GM23338 (cell line): ENCODE data around the gene C1orf50. TPM values are rescaled to one million over a fixed set of nuclear protein-coding genes. Genes with fewer than 3 reads are reported as not detected.

Experiments used
- ATAC-seq: fragments of 200-7000 bp; cut with Tn5 transposase; 3 replicates; pipeline ENCODE4 v1.9.1; 2020
- DNase-seq: peaks from one replicate; pipeline ENCODE4 v3.0.0-alpha.2; 2015; ENCODE audit warnings: low spot score
- H2AFZ ChIP-seq: fragments of 200-600 bp; sonication (generic); 2 replicates; pipeline ENCODE4 v1.8.0; 2016; ENCODE audit warnings: antibody characterized with exemption, mild to moderate bottlenecking, moderate library complexity
- H3F3A ChIP-seq: fragments of 200-600 bp; sonication (generic); replicated peaks from 2 replicates; pipeline ENCODE4 v1.8.0; 2017; ENCODE audit warnings: antibody characterized with exemption, mixed run types, low read depth
- H3K27ac ChIP-seq: fragments of 200-600 bp; sonication (generic); 2 replicates; pipeline ENCODE4 v1.6.1; 2016; ENCODE audit warnings: low read depth
- H3K27me3 ChIP-seq: fragments of 200-600 bp; sonication (generic); 2 replicates; pipeline ENCODE4 v1.8.0; 2016; ENCODE audit warnings: mild to moderate bottlenecking, mixed run types, moderate library complexity; ENCODE audit not compliant: insufficient read depth
- H3K36me3 ChIP-seq: fragments of 200-600 bp; sonication (generic); 2 replicates; pipeline ENCODE4 v1.8.0; 2016; ENCODE audit warnings: mild to moderate bottlenecking; ENCODE audit not compliant: insufficient read depth
- H3K4me1 ChIP-seq: fragments of 200-600 bp; sonication (generic); 2 replicates; pipeline ENCODE4 v1.8.0; 2016; ENCODE audit warnings: mild to moderate bottlenecking, moderate library complexity; ENCODE audit not compliant: insufficient read depth
- H3K4me2 ChIP-seq: fragments of 200-600 bp; sonication (generic); 2 replicates; pipeline ENCODE4 v1.7.1; 2017; ENCODE audit warnings: mixed run types
- H3K4me3 ChIP-seq: fragments of 200-600 bp; sonication (generic); 2 replicates; pipeline ENCODE4 v1.6.1; 2016; ENCODE audit warnings: mixed run types
- H3K79me2 ChIP-seq: fragments of 200-600 bp; sonication (generic); replicated peaks from 2 replicates; pipeline ENCODE4 v1.8.0; 2017; ENCODE audit warnings: mild to moderate bottlenecking; ENCODE audit not compliant: insufficient read depth
- H3K9me2 ChIP-seq: fragments of 200-600 bp; sonication (generic); 2 replicates; pipeline ENCODE4 v1.8.0; 2017; ENCODE audit not compliant: insufficient read depth
- H4K20me1 ChIP-seq: fragments of 200-600 bp; sonication (generic); replicated peaks from 2 replicates; pipeline ENCODE4 v1.8.0; 2017; ENCODE audit warnings: mild to moderate bottlenecking; ENCODE audit not compliant: insufficient read depth
- H3K27ac Mint-ChIP-seq: 2 replicates; pipeline ENCODE4 v1.8.0; 2020; ENCODE audit warnings: inconsistent platforms, mild to moderate bottlenecking, moderate library complexity, mixed read lengths
- H3K27me3 Mint-ChIP-seq: 3 replicates; pipeline ENCODE4 v1.8.0; 2022; ENCODE audit warnings: low read depth, mild to moderate bottlenecking, moderate library complexity, mixed read lengths, inconsistent platforms; ENCODE audit not compliant: insufficient read depth, poor library complexity
- H3K36me3 Mint-ChIP-seq: 3 replicates; pipeline ENCODE4 v1.8.0; 2021; ENCODE audit warnings: low read depth, mild to moderate bottlenecking, inconsistent platforms, moderate library complexity, mixed read lengths
- H3K4me1 Mint-ChIP-seq: 3 replicates; pipeline ENCODE4 v1.8.0; 2020; ENCODE audit warnings: mild to moderate bottlenecking, inconsistent platforms, mixed read lengths
- H3K4me3 Mint-ChIP-seq: 3 replicates; pipeline ENCODE4 v1.8.0; 2021; ENCODE audit warnings: moderate library complexity, mild to moderate bottlenecking, inconsistent platforms, mixed read lengths
- H3K9me3 Mint-ChIP-seq: 3 replicates; pipeline ENCODE4 v1.8.0; 2020; ENCODE audit warnings: moderate library complexity, mild to moderate bottlenecking, inconsistent platforms, mixed read lengths
- CREB1 ChIP-seq: fragments of 250-450 bp; sonication (Bioruptor Pico); IDR thresholded peaks from 2 replicates; pipeline ENCODE4 v1.5.0; 2020; ENCODE audit warnings: low read depth, mild to moderate bottlenecking, moderate library complexity
- CTCF ChIP-seq, 2 experiments: fragments of 200-600 bp in 1 of 2; sonication (generic) in 1 of 2; conservative IDR thresholded peaks; 2 replicates each; pipeline versions ENCODE4 v1.5.1 to v1.6.1; 2016 to 2017; ENCODE audit warnings: antibody characterized with exemption in 2 of 2, low read depth in 2 of 2, mild to moderate bottlenecking in 2 of 2, moderate library complexity in 1 of 2
- ETS1 ChIP-seq: IDR thresholded peaks from 2 replicates; pipeline ENCODE4 v1.6.1; 2016; ENCODE audit warnings: antibody characterized with exemption
- EZH2 ChIP-seq: fragments of 200-600 bp; sonication (generic); IDR thresholded peaks from one replicate; pipeline ENCODE4 v1.8.0; 2017; ENCODE audit warnings: antibody characterized with exemption, mild to moderate bottlenecking, low read depth; ENCODE audit not compliant: unreplicated experiment
- EZH2phosphoT487 ChIP-seq: fragments of 200-600 bp; sonication (generic); IDR thresholded peaks from one replicate; pipeline ENCODE4 v1.8.1; 2018; ENCODE audit warnings: antibody characterized with exemption; ENCODE audit not compliant: unreplicated experiment
- JUNB ChIP-seq: IDR thresholded peaks from one replicate; pipeline ENCODE4 v1.6.1; 2016; ENCODE audit warnings: antibody characterized with exemption; ENCODE audit not compliant: unreplicated experiment
- NANOG ChIP-seq: IDR thresholded peaks from 2 replicates; pipeline ENCODE4 v1.6.1; 2016; ENCODE audit warnings: antibody characterized with exemption, borderline replicate concordance
- POLR2AphosphoS5 ChIP-seq: IDR thresholded peaks from 2 replicates; pipeline ENCODE4 v1.6.1; 2016; ENCODE audit warnings: antibody characterized with exemption, low read depth
- STAT1 ChIP-seq: IDR thresholded peaks from one replicate; pipeline ENCODE4 v1.6.1; 2016; ENCODE audit warnings: antibody characterized with exemption; ENCODE audit not compliant: unreplicated experiment
- ZNF114 ChIP-seq: fragments of 250-450 bp; sonication (Bioruptor Pico); IDR thresholded peaks from 2 replicates; pipeline ENCODE4 v1.5.0; 2020; ENCODE audit warnings: mild to moderate bottlenecking, moderate library complexity
- ZNF331 ChIP-seq: fragments of 250-450 bp; sonication (Bioruptor Pico); IDR thresholded peaks from 2 replicates; pipeline ENCODE4 v1.5.0; 2020; ENCODE audit warnings: low read depth, mild to moderate bottlenecking, moderate library complexity
- ZNF462 ChIP-seq: fragments of 250-450 bp; sonication (Bioruptor Pico); IDR thresholded peaks from 2 replicates; pipeline ENCODE4 v1.5.0; 2020; ENCODE audit warnings: mild to moderate bottlenecking, moderate library complexity
- polyA plus RNA-seq: library from polyadenylated mRNA; unstranded; fragments of >200 nt; fragmentation: Nextera tagmentation; extraction: Ambion mirVana; gene quantifications from 2 replicates; pipeline ENCODE4 v1.2.1, GENCODE V29; 2016
- total RNA-seq: library from RNA; depleted of rRNA; stranded (reverse); fragments of >200 nt; shearing (Covaris generic); gene quantifications from 2 replicates; pipeline ENCODE4 v1.2.3, GENCODE V29; 2014
- TF ChIP-seq, protein P1 (sequence below): IDR thresholded peaks from one replicate; pipeline ENCODE4 v1.6.1; 2018; ENCODE audit warnings: antibody characterized with exemption; ENCODE audit not compliant: unreplicated experiment

Gene C1orf50
- total and polyA plus RNA-seq, 2 experiments from 2014 or later, result 4.4 to 4.7 TPM

GRCh38 chr1:42762269-42762668 lies 4.8 kb upstream of the C1orf50 start:
- Histone ChIP-seq H3K27ac (no peak overlapping the region), H3K9me2 (no peaks in the 10 kb centered on the region), H3K4me1 (peaks cover 13% of the 10 kb centered on the region), H3K4me3 (no peak overlapping the region), H3K27me3 (no peaks in the 10 kb centered on the region), H3K36me3 (peaks cover 21% of the 10 kb centered on the region), H3K4me2 (no peak overlapping the region), H2AFZ (no peak overlapping the region), H4K20me1 (no peaks in the 10 kb centered on the region; the same call in 1 of the 2 replicates), H3F3A (0 out of 2 replicates have a peak, but pooled peaks cover 6% of the 10 kb centered on the region), H3K79me2 (peaks cover 31% of the 10 kb centered on the region)
- H3K9me3 Mint-ChIP-seq, result no peaks in the 10 kb centered on the region
- no peak for DNase-seq
- no peak for TF ChIP-seq CTCF (conservative IDR thresholded peaks at IDR 0.05; ENCODE audit: low read depth in 2 of 2)
- no peak for TF ChIP-seq ZNF331 (CRISPR knock-in tag)
- no peak for TF ChIP-seq POLR2AphosphoS5
- no peak for TF ChIP-seq EZH2
- TF ChIP-seq CREB1 (CRISPR knock-in tag), result no peak
- TF ChIP-seq NANOG, result no peak
- TF ChIP-seq JUNB, result no peak
- TF ChIP-seq EZH2phosphoT487, result no peak
- TF ChIP-seq STAT1, result no peak
- TF ChIP-seq, protein P1, sequence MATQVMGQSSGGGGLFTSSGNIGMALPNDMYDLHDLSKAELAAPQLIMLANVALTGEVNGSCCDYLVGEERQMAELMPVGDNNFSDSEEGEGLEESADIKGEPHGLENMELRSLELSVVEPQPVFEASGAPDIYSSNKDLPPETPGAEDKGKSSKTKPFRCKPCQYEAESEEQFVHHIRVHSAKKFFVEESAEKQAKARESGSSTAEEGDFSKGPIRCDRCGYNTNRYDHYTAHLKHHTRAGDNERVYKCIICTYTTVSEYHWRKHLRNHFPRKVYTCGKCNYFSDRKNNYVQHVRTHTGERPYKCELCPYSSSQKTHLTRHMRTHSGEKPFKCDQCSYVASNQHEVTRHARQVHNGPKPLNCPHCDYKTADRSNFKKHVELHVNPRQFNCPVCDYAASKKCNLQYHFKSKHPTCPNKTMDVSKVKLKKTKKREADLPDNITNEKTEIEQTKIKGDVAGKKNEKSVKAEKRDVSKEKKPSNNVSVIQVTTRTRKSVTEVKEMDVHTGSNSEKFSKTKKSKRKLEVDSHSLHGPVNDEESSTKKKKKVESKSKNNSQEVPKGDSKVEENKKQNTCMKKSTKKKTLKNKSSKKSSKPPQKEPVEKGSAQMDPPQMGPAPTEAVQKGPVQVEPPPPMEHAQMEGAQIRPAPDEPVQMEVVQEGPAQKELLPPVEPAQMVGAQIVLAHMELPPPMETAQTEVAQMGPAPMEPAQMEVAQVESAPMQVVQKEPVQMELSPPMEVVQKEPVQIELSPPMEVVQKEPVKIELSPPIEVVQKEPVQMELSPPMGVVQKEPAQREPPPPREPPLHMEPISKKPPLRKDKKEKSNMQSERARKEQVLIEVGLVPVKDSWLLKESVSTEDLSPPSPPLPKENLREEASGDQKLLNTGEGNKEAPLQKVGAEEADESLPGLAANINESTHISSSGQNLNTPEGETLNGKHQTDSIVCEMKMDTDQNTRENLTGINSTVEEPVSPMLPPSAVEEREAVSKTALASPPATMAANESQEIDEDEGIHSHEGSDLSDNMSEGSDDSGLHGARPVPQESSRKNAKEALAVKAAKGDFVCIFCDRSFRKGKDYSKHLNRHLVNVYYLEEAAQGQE, result no peak
- no peak for TF ChIP-seq ZNF114 (CRISPR knock-in tag)
- no peak for TF ChIP-seq ETS1
- no peak for TF ChIP-seq ZNF462 (CRISPR knock-in tag)
- H3K4me1 Mint-ChIP-seq, result no peaks in the 10 kb centered on the region; the same call in none of the 3 replicates
- no peak overlapping the region for H3K27ac Mint-ChIP-seq
- no peak overlapping the region for H3K4me3 Mint-ChIP-seq
- H3K27me3 Mint-ChIP-seq, result peaks cover 10% of the 10 kb centered on the region
- H3K36me3 Mint-ChIP-seq, result peaks cover 28% of the 10 kb centered on the region; the same call in 2 of the 3 replicates
- ATAC-seq, result no peak
